NB4 (cell line): ENCODE results near the gene ANAPC7.

Experiments
- DNase-seq: peaks from one replicate; pipeline ENCODE4 v3.0.0; 2010; ENCODE audit warnings: low read depth
- H3K4me3 ChIP-seq: one replicate; pipeline ENCODE4 v1.5.1; 2011; ENCODE audit warnings: mild to moderate bottlenecking, low read depth, low read length, moderate library complexity
- MYC ChIP-seq: IDR thresholded peaks from 2 replicates; pipeline ENCODE4 v1.6.1; 2011; ENCODE audit warnings: low read depth, low read length
- POLR2A ChIP-seq: IDR thresholded peaks from 2 replicates; pipeline ENCODE4 v1.6.1; 2011; ENCODE audit warnings: mild to moderate bottlenecking; ENCODE audit not compliant: insufficient read length; ENCODE audit errors: extremely low read depth
- TF ChIP-seq, protein P1 (sequence below): IDR thresholded peaks from one replicate; pipeline ENCODE4 v1.5.1; 2012; ENCODE audit warnings: low read depth, low read length
- TF ChIP-seq, protein P2 (sequence below): IDR thresholded peaks from 2 replicates; pipeline ENCODE4 v1.6.1; 2011; ENCODE audit warnings: low read depth, low read length

Gene ANAPC7

DNA sequence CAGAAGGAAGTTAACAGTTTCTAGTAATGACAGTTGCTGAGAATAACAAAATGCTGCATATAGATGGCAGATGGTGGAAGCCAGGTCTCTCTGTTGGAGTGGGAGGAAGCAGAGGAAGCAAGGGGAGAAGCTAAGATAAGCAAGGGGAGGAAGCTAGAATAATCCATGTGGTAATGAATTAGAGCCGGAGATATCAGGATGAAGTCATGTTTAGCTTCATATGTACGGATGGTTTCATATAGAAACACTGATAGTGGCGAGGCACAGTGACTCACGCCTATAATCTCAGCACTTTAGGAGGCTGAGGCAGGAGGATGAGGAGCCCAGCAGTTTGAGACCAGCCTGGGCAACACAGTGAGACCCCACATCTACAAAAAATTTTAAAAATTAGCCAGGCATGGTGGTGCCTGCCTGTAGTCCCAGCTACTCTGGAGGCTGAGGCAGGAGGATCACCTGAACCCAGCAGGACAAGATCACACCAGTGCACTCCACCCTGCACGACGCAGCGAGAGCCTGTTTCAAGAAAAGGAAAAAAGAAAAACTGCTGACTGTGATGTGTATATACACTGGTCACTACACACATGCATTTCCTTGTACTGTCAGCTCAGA lies 49.2 kb downstream of the ANAPC7 start:
- no peak overlapping the region for H3K4me3 ChIP-seq
- peak; percentile 52 for DNase-seq
- TF ChIP-seq, protein P1, sequence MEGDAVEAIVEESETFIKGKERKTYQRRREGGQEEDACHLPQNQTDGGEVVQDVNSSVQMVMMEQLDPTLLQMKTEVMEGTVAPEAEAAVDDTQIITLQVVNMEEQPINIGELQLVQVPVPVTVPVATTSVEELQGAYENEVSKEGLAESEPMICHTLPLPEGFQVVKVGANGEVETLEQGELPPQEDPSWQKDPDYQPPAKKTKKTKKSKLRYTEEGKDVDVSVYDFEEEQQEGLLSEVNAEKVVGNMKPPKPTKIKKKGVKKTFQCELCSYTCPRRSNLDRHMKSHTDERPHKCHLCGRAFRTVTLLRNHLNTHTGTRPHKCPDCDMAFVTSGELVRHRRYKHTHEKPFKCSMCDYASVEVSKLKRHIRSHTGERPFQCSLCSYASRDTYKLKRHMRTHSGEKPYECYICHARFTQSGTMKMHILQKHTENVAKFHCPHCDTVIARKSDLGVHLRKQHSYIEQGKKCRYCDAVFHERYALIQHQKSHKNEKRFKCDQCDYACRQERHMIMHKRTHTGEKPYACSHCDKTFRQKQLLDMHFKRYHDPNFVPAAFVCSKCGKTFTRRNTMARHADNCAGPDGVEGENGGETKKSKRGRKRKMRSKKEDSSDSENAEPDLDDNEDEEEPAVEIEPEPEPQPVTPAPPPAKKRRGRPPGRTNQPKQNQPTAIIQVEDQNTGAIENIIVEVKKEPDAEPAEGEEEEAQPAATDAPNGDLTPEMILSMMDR: no peak
- TF ChIP-seq POLR2A: no peak
- TF ChIP-seq MYC: no peak
- TF ChIP-seq, protein P2, sequence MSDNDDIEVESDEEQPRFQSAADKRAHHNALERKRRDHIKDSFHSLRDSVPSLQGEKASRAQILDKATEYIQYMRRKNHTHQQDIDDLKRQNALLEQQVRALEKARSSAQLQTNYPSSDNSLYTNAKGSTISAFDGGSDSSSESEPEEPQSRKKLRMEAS: 0 out of 2 replicates have a peak, but pooled peaks have one; percentile 15

DNA sequence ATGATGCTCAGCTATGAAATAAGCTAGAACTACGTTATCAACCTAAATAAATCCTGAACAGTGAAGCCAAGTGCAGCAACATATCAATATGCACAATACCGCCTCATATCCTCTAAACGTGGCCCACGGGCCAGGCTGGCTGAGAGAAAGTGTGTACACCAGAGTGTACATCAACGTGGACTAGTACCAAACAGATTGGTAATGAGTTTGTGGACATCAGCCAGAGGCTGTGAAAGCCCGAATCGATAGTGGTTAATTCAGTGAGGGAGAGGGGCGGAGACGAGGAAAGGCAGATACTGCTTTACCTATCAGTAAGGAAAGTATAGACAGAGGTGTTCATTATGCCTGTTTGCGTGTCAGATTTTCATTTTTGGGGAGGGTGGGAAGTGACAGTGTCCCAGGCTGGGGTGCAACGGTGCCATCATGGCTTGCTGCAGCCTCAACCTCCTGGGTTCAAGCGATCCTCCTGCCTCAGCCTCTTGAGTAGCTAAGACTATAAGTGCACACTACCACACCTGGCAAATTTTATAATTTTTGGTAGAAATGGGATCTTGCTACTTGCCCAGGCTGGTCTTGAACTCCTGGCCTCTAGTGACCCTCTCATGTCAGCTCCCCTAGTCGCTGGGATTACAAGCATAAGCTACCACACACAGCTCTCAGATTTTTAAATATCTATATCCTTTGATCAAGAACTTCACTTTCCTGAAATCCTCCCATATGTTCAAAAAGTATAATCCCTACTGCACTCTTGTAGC lies 50.1 kb downstream of the ANAPC7 start:
- TF ChIP-seq, protein P1: no peak
- TF ChIP-seq POLR2A: no peak
- no peak for TF ChIP-seq MYC
- TF ChIP-seq, protein P2: no peak
- no peak for DNase-seq
- no peak overlapping the region for H3K4me3 ChIP-seq

DNA sequence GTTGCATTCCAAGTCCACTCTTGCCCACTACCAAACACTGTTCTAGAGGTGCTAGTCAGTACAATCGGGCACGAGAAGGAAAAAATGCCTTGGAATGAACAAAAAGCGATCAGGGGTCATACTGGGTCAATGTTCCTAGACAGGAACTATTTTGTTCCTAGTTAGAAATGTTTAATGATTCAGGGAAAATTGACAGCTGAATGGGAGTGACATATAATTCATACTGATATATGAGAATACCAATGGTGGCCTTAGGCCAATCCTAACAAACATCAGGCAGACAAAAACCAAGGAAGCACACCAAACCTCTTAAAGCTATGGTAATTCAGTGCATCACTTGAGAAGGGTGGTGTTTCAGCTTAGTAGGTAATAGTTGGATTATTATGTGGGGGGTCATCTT lies 51.1 kb downstream of the ANAPC7 start:
- DNase-seq: no peak
- TF ChIP-seq MYC (no peak), POLR2A (no peak)
- no peak overlapping the region for H3K4me3 ChIP-seq

DNA sequence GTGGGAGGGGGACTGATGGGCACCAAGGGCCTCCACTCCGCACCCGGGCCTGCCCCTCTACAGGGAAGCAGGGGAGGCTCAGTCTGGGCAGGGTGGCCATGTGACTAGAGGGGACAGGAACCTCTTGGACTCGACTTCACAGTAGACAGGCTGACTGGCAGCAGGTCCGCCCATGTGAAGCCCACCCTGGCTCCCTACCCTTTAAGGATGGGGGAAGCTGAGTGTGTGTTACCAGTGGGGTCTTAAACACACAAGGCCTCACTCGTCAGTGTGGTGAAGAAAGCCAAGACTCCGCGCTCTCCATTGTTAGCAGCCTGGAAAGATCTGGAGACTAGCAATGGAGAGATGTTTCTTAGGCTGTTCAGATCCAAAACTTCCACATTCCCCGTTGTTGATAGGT lies 52.4 kb downstream of the ANAPC7 start:
- TF ChIP-seq, protein P1: no peak
- no peak for TF ChIP-seq POLR2A
- no peak for TF ChIP-seq MYC
- TF ChIP-seq, protein P2: no peak
- no peak overlapping the region for H3K4me3 ChIP-seq
- DNase-seq: no peak

DNA sequence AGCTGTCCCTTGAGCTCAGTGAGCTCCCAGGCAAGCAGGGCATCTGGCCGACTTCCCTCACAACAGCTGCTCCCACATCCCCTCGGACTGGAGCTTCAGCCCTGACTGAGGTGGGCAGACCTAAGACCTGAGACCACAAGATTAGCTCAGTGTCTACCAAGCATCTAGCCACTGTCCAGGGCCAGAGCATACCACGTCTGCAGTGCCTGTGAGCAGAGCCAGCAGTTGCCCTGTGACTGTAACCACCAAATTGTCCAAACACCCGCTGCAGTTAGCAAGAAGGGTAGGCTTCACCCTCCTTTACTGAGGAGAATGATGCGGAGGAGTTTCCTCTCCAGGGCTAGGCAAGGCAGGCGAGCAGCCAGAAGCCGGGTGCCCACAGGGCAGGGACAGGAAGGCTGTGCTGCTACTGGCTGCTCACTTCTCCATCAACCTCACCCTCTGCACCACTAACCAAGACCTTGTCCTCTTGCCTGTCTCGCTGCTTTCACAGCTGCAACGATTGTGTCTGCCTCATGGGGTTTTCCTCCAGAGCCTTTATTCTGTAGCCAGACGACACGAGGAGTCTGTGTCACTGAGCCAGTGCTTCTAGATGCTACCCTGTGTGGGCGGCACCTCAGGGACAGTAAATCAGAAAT lies 53.9 kb downstream of the ANAPC7 start:
- TF ChIP-seq, protein P2: peak; percentile 65
- TF ChIP-seq POLR2A (no peak), MYC (0 out of 2 replicates have a peak, but pooled peaks have one; percentile 12)
- TF ChIP-seq, protein P1: no peak
- H3K4me3 ChIP-seq: no peak overlapping the region
- peak; percentile 96 for DNase-seq

DNA sequence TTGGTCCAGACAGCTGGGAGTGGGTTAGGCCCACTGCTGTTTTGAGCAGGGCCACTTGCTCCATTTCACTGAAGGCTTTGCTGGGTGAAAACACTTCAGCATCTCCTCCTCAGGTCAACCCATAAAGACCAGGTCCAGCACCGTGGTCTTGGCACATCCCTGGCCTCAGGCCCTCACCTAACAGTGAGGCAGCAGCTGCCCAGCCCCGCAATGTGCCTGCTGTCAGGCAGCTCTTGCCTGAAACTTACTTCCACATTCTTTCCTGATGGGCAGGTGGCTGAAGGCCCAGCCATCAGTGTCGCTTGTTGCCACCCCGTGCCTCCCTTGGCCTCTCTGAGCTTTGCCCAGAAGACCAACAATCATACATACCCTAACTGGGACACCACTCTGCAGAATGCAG lies 54.4 kb downstream of the ANAPC7 start:
- H3K4me3 ChIP-seq: no peak overlapping the region
- TF ChIP-seq, protein P2: peak; percentile 39
- TF ChIP-seq MYC: no peak
- TF ChIP-seq, protein P1: no peak
- no peak for TF ChIP-seq POLR2A
- no peak for DNase-seq
